Activated CD8-positive, alpha-beta memory T cell treated with anti-CD3 and anti-CD28 coated beads, Interleukin-2, amount 10 ng/mL, durations not matched to agents 7 days and 5 days (primary cell): ENCODE data around the gene ADAM29. TPM values are rescaled to one million over a fixed set of nuclear protein-coding genes. Genes with fewer than 3 reads are reported as not detected.
"Not testable (repeated sequence)": the region's sequence is repeated elsewhere in the genome, so short reads cannot be mapped to it uniquely, and the experiment has no call there.

Source experiments
- ATAC-seq: fragments of 150-1000 bp; cut with Tn5 transposase; one replicate; pipeline ENCODE4 v1.10.0; 2021; ENCODE audit warnings: moderate library complexity
- CTCF ChIA-PET: fragments of 350-600 bp; sonication (Branson Sonifier 250); formaldehyde crosslinking; loops from one replicate; lab custom pipeline; 2021; ENCODE audit warnings: antibody characterized with exemption; lab: Charles Lee
- DNase-seq: peaks from one replicate; pipeline ENCODE4 v3.0.0-alpha.2; 2020
- H3K27ac Mint-ChIP-seq: one replicate; pipeline ENCODE4 v1.8.0; 2021; ENCODE audit warnings: mild to moderate bottlenecking, mixed read lengths
- H3K27me3 Mint-ChIP-seq: one replicate; pipeline ENCODE4 v1.8.0; 2021; ENCODE audit warnings: mixed read lengths
- H3K36me3 Mint-ChIP-seq: one replicate; pipeline ENCODE4 v1.8.0; 2021; ENCODE audit warnings: mild to moderate bottlenecking, mixed read lengths
- H3K4me1 Mint-ChIP-seq: one replicate; pipeline ENCODE4 v1.8.0; 2021; ENCODE audit warnings: mixed read lengths
- H3K4me3 Mint-ChIP-seq: one replicate; pipeline ENCODE4 v1.8.0; 2021; ENCODE audit warnings: mild to moderate bottlenecking, moderate library complexity, mixed read lengths
- H3K9me3 Mint-ChIP-seq: one replicate; pipeline ENCODE4 v1.8.0; 2022; ENCODE audit warnings: low read depth, mixed read lengths
- total RNA-seq, 2 experiments: library from RNA; stranded (reverse); gene quantifications; one replicate each; pipeline ENCODE4 v1.2.3, GENCODE V29; 2021

ADAM29 gene
- total RNA-seq, 2 experiments from 2014 or later = not detected

- CTCF ChIA-PET = no interaction called here
- Mint-ChIP-seq H3K4me3 (no peak overlapping the region), H3K4me1 (no peaks in the 10 kb centered on the region), H3K27ac (no peak overlapping the region), H3K36me3 (no peaks in the 10 kb centered on the region), H3K27me3 (no peaks in the 10 kb centered on the region), H3K9me3 (no peaks in the 10 kb centered on the region)
- DNase-seq (no peak), ATAC-seq (no peak)
These were observed 10.0 kb downstream of the ADAM29 start for GRCh38 chr4:174928174-174928573.

- DNase-seq (no peak), ATAC-seq (no peak)
- CTCF ChIA-PET = no interaction called here
- Mint-ChIP-seq H3K36me3 (no peaks in the 10 kb centered on the region), H3K27me3 (no peaks in the 10 kb centered on the region), H3K27ac (no peak overlapping the region), H3K9me3 (no peaks in the 10 kb centered on the region), H3K4me3 (no peak overlapping the region), H3K4me1 (no peaks in the 10 kb centered on the region)
These were observed 10.6 kb downstream of the ADAM29 start for GRCh38 chr4:174928575-174929253.

- H3K27me3 Mint-ChIP-seq = no peaks in the 10 kb centered on the region
- CTCF ChIA-PET = no interaction called here
- H3K9me3 Mint-ChIP-seq = no peaks in the 10 kb centered on the region
- no peak for ATAC-seq
- H3K4me3 Mint-ChIP-seq = no peak overlapping the region
- no peaks in the 10 kb centered on the region for H3K4me1 Mint-ChIP-seq
- no peak overlapping the region for H3K27ac Mint-ChIP-seq
- no peaks in the 10 kb centered on the region for H3K36me3 Mint-ChIP-seq
- DNase-seq = no peak
These were observed 11.2 kb downstream of the ADAM29 start for GRCh38 chr4:174929346-174929745.

GRCh38 chr4:174930895-174931294 lies 12.7 kb downstream of the ADAM29 start:
- no peaks in the 10 kb centered on the region for H3K4me1 Mint-ChIP-seq
- no peak overlapping the region for H3K27ac Mint-ChIP-seq
- H3K9me3 Mint-ChIP-seq = no peaks in the 10 kb centered on the region
- ATAC-seq = no peak
- DNase-seq = no peak
- CTCF ChIA-PET = no interaction called here
- H3K4me3 Mint-ChIP-seq = no peak overlapping the region
- no peaks in the 10 kb centered on the region for H3K27me3 Mint-ChIP-seq
- H3K36me3 Mint-ChIP-seq = no peaks in the 10 kb centered on the region

- no peak for ATAC-seq
- DNase-seq = no peak
- Mint-ChIP-seq H3K9me3 (no peaks in the 10 kb centered on the region), H3K27ac (no peak overlapping the region), H3K27me3 (no peaks in the 10 kb centered on the region), H3K36me3 (no peaks in the 10 kb centered on the region), H3K4me3 (no peak overlapping the region), H3K4me1 (no peaks in the 10 kb centered on the region)
- CTCF ChIA-PET = no interaction called here
These were observed 14.9 kb downstream of the ADAM29 start for GRCh38 chr4:174933083-174933482.

GRCh38 chr4:174934360-174934759 lies 16.2 kb downstream of the ADAM29 start:
- no peaks in the 10 kb centered on the region for H3K36me3 Mint-ChIP-seq
- no peaks in the 10 kb centered on the region for H3K4me1 Mint-ChIP-seq
- CTCF ChIA-PET = no interaction called here
- H3K27me3 Mint-ChIP-seq = no peaks in the 10 kb centered on the region
- no peak overlapping the region for H3K27ac Mint-ChIP-seq
- no peak for DNase-seq
- H3K4me3 Mint-ChIP-seq = no peak overlapping the region
- H3K9me3 Mint-ChIP-seq = no peaks in the 10 kb centered on the region
- ATAC-seq = no peak

- Mint-ChIP-seq H3K27me3 (no peaks in the 10 kb centered on the region), H3K4me3 (no peak overlapping the region), H3K27ac (no peak overlapping the region), H3K9me3 (no peaks in the 10 kb centered on the region), H3K36me3 (no peaks in the 10 kb centered on the region), H3K4me1 (no peaks in the 10 kb centered on the region)
- DNase-seq (no peak), ATAC-seq (no peak)
- CTCF ChIA-PET = no interaction called here
These were observed 17.4 kb downstream of the ADAM29 start for GRCh38 chr4:174935607-174936006.

- no peak for ATAC-seq
- DNase-seq = no peak
- Mint-ChIP-seq H3K4me3 (no peak overlapping the region), H3K27me3 (no peaks in the 10 kb centered on the region), H3K36me3 (no peaks in the 10 kb centered on the region), H3K4me1 (no peaks in the 10 kb centered on the region), H3K27ac (no peak overlapping the region), H3K9me3 (peaks cover 3% of the 10 kb centered on the region)
- CTCF ChIA-PET = no interaction called here
These were observed 21.8 kb downstream of the ADAM29 start for GRCh38 chr4:174940002-174940401.

- Mint-ChIP-seq H3K27me3 (no peaks in the 10 kb centered on the region), H3K9me3 (peaks cover 10% of the 10 kb centered on the region), H3K36me3 (no peaks in the 10 kb centered on the region), H3K4me3 (no peak overlapping the region), H3K27ac (no peak overlapping the region), H3K4me1 (no peaks in the 10 kb centered on the region)
- no peak for ATAC-seq
- CTCF ChIA-PET = no interaction called here
- no peak for DNase-seq
These were observed 28.1 kb downstream of the ADAM29 start for GRCh38 chr4:174946246-174946645.

- no peak overlapping the region for H3K27ac Mint-ChIP-seq
- no peaks in the 10 kb centered on the region for H3K36me3 Mint-ChIP-seq
- H3K9me3 Mint-ChIP-seq = peaks cover 10% of the 10 kb centered on the region
- no peaks in the 10 kb centered on the region for H3K4me1 Mint-ChIP-seq
- ATAC-seq (no peak), DNase-seq (no peak)
- CTCF ChIA-PET = no interaction called here
- no peaks in the 10 kb centered on the region for H3K27me3 Mint-ChIP-seq
- H3K4me3 Mint-ChIP-seq = no peak overlapping the region
These were observed 30.7 kb downstream of the ADAM29 start for GRCh38 chr4:174948826-174949225.

GRCh38 chr4:174972911-174973310 lies 54.8 kb downstream of the ADAM29 start:
- Mint-ChIP-seq H3K27ac (no peak overlapping the region), H3K36me3 (no peaks in the 10 kb centered on the region), H3K4me1 (no peaks in the 10 kb centered on the region), H3K27me3 (no peaks in the 10 kb centered on the region), H3K9me3 (peaks cover 8% of the 10 kb centered on the region), H3K4me3 (no peak overlapping the region)
- ATAC-seq (no peak), DNase-seq (no peak)
- CTCF ChIA-PET = no interaction called here

- Mint-ChIP-seq H3K4me3 (no peak overlapping the region), H3K4me1 (no peaks in the 10 kb centered on the region), H3K9me3 (peaks cover 6% of the 10 kb centered on the region), H3K27me3 (no peaks in the 10 kb centered on the region), H3K36me3 (no peaks in the 10 kb centered on the region), H3K27ac (no peak overlapping the region)
- DNase-seq = no peak
- CTCF ChIA-PET = no interaction called here
- ATAC-seq = no peak
These were observed 55.2 kb downstream of the ADAM29 start for GRCh38 chr4:174973336-174973735.

GRCh38 chr4:174983128-174983750 lies 65.1 kb downstream of the ADAM29 start:
- Mint-ChIP-seq H3K4me3 (no peak overlapping the region), H3K9me3 (peaks cover 11% of the 10 kb centered on the region), H3K36me3 (no peaks in the 10 kb centered on the region), H3K4me1 (no peaks in the 10 kb centered on the region), H3K27ac (no peak overlapping the region), H3K27me3 (no peaks in the 10 kb centered on the region)
- CTCF ChIA-PET = no interaction called here
- ATAC-seq (no peak), DNase-seq (no peak)

GRCh38 chr4:174983870-174984269 lies 65.7 kb downstream of the ADAM29 start:
- H3K36me3 Mint-ChIP-seq, H3K4me3 Mint-ChIP-seq, DNase-seq, H3K27ac Mint-ChIP-seq, H3K27me3 Mint-ChIP-seq, CTCF ChIA-PET, ATAC-seq, H3K4me1 Mint-ChIP-seq: not testable (repeated sequence)
- peaks cover 11% of the 10 kb centered on the region for H3K9me3 Mint-ChIP-seq
